Activated CD8-positive, alpha-beta memory T cell treated with anti-CD3 and anti-CD28 coated beads, Interleukin-2, amount 50 U/mL, for 1 hour (primary cell): ENCODE results near the gene ROBO4.

ENCODE experiments used
- DNase-seq: peaks from one replicate; pipeline ENCODE4 v3.0.0-alpha.2; 2020; ENCODE audit errors: extremely low read depth

ROBO4 gene

GRCh38 chr11:124872741-124873140, 24.9 kb downstream of the ROBO4 start:
- DNase-seq = no peak

GRCh38 chr11:124872280-124872679, 25.4 kb downstream of the ROBO4 start:
- DNase-seq = no peak

GRCh38 chr11:124870430-124870829, 27.2 kb downstream of the ROBO4 start:
- DNase-seq = no peak

- DNase-seq = no peak
Observed at GRCh38 chr11:124869856-124870387, 27.7 kb downstream of the ROBO4 start.

GRCh38 chr11:124869331-124869730, 28.3 kb downstream of the ROBO4 start:
- DNase-seq = no peak

GRCh38 chr11:124868331-124869274, 29.1 kb downstream of the ROBO4 start:
- DNase-seq = no peak

- DNase-seq = no peak
Observed at GRCh38 chr11:124867700-124868099, 30.0 kb downstream of the ROBO4 start.

- no peak for DNase-seq
Observed at GRCh38 chr11:124865902-124866851, 31.5 kb downstream of the ROBO4 start.

GRCh38 chr11:124865181-124865901, 32.3 kb downstream of the ROBO4 start, which contains the start of gene ROBO3:
Gene ROBO3, plus strand, starts transcription at chr11:124865432. Its CDS starts 146 bp downstream, at chr11:124865578.
- DNase-seq = no peak

- no peak for DNase-seq
Observed at GRCh38 chr11:124864892-124865180, 32.8 kb downstream of the ROBO4 start.

GRCh38 chr11:124864176-124864891, 33.3 kb downstream of the ROBO4 start:
- no peak for DNase-seq

- no peak for DNase-seq
Observed at GRCh38 chr11:124863826-124864165, 33.9 kb downstream of the ROBO4 start.

GRCh38 chr11:124863137-124863825, 34.4 kb downstream of the ROBO4 start:
- DNase-seq = no peak

GRCh38 chr11:124861670-124862069, 36.0 kb downstream of the ROBO4 start:
- DNase-seq = no peak

GRCh38 chr11:124859171-124859570, 38.5 kb downstream of the ROBO4 start:
- DNase-seq = no peak

- no peak for DNase-seq
Observed at GRCh38 chr11:124846070-124846673, 51.5 kb downstream of the ROBO4 start.

- DNase-seq = no peak
Observed at GRCh38 chr11:124844664-124845079, 53.0 kb downstream of the ROBO4 start.

GRCh38 chr11:124843616-124843910, 54.1 kb downstream of the ROBO4 start:
- no peak for DNase-seq

GRCh38 chr11:124842305-124842704, 55.4 kb downstream of the ROBO4 start:
- no peak for DNase-seq

- no peak for DNase-seq
Observed at GRCh38 chr11:124841840-124842239, 55.8 kb downstream of the ROBO4 start.
